Measurements from ENCODE around the gene LIF.

Gene LIF

GRCh38 chr22:30250039-30250565, 3.5 kb upstream of the LIF start:
- TF ChIP-seq TOX (CRISPR knock-in tag; IDR thresholded peaks at IDR 0.05; ENCODE audit: borderline replicate concordance) = no peak
- TF ChIP-seq, protein P1, sequence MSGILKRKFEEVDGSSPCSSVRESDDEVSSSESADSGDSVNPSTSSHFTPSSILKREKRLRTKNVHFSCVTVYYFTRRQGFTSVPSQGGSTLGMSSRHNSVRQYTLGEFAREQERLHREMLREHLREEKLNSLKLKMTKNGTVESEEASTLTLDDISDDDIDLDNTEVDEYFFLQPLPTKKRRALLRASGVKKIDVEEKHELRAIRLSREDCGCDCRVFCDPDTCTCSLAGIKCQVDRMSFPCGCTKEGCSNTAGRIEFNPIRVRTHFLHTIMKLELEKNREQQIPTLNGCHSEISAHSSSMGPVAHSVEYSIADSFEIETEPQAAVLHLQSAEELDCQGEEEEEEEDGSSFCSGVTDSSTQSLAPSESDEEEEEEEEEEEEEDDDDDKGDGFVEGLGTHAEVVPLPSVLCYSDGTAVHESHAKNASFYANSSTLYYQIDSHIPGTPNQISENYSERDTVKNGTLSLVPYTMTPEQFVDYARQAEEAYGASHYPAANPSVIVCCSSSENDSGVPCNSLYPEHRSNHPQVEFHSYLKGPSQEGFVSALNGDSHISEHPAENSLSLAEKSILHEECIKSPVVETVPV (CRISPR knock-in tag; IDR thresholded peaks at IDR 0.05) = no peak
- TF ChIP-seq GLIS3 (CRISPR knock-in tag; IDR thresholded peaks at IDR 0.05) = no peak
- TF ChIP-seq, protein P2, sequence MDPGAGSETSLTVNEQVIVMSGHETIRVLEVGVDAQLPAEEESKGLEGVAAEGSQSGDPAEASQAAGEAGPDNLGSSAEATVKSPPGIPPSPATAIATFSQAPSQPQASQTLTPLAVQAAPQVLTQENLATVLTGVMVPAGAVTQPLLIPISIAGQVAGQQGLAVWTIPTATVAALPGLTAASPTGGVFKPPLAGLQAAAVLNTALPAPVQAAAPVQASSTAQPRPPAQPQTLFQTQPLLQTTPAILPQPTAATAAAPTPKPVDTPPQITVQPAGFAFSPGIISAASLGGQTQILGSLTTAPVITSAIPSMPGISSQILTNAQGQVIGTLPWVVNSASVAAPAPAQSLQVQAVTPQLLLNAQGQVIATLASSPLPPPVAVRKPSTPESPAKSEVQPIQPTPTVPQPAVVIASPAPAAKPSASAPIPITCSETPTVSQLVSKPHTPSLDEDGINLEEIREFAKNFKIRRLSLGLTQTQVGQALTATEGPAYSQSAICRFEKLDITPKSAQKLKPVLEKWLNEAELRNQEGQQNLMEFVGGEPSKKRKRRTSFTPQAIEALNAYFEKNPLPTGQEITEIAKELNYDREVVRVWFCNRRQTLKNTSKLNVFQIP (CRISPR knock-in tag; IDR thresholded peaks at IDR 0.05; ENCODE audit: borderline replicate concordance, low read depth) = no peak
- TF ChIP-seq ZFP30 (CRISPR knock-in tag; IDR thresholded peaks at IDR 0.05) = no peak
- TF ChIP-seq CSDC2 (CRISPR knock-in tag; IDR thresholded peaks at IDR 0.05) = no peak
- no peak for TF ChIP-seq ARNTL (CRISPR knock-in tag; IDR thresholded peaks at IDR 0.05; ENCODE audit: borderline replicate concordance, low read depth)
- TF ChIP-seq ZNF565 (CRISPR knock-in tag; conservative IDR thresholded peaks at IDR 0.05; ENCODE audit: low read depth) = no peak
- TF ChIP-seq TCF4 (CRISPR knock-in tag; IDR thresholded peaks at IDR 0.05; ENCODE audit: borderline replicate concordance) = no peak
- no peak for TF ChIP-seq ISL1 (CRISPR knock-in tag; IDR thresholded peaks at IDR 0.05)
- no peak for TF ChIP-seq ZNF70 (CRISPR knock-in tag; IDR thresholded peaks at IDR 0.05)
- no peak for TF ChIP-seq PPARA (CRISPR knock-in tag; IDR thresholded peaks at IDR 0.05; ENCODE audit: borderline replicate concordance)
- TF ChIP-seq CREB5 (CRISPR knock-in tag; IDR thresholded peaks at IDR 0.05; ENCODE audit: low read depth) = no peak
- TF ChIP-seq PATZ1 (CRISPR knock-in tag; IDR thresholded peaks at IDR 0.05; ENCODE audit: borderline replicate concordance) = no peak
- ATAC-seq = no peak

- ATAC-seq = no peak
- no peak for TF ChIP-seq GLIS3 (CRISPR knock-in tag; IDR thresholded peaks at IDR 0.05)
- TF ChIP-seq RARB (CRISPR knock-in tag; IDR thresholded peaks at IDR 0.05) = no peak
- no peak for TF ChIP-seq ZC3H10 (CRISPR knock-in tag; IDR thresholded peaks at IDR 0.05)
- no peak for TF ChIP-seq CSDC2 (CRISPR knock-in tag; IDR thresholded peaks at IDR 0.05)
- TF ChIP-seq PATZ1 (CRISPR knock-in tag; IDR thresholded peaks at IDR 0.05; ENCODE audit: borderline replicate concordance) = no peak
- TF ChIP-seq OSR1 (CRISPR knock-in tag; IDR thresholded peaks at IDR 0.05) = no peak
- TF ChIP-seq ZNF565 (CRISPR knock-in tag; conservative IDR thresholded peaks at IDR 0.05; ENCODE audit: low read depth) = no peak
- TF ChIP-seq, protein P3, sequence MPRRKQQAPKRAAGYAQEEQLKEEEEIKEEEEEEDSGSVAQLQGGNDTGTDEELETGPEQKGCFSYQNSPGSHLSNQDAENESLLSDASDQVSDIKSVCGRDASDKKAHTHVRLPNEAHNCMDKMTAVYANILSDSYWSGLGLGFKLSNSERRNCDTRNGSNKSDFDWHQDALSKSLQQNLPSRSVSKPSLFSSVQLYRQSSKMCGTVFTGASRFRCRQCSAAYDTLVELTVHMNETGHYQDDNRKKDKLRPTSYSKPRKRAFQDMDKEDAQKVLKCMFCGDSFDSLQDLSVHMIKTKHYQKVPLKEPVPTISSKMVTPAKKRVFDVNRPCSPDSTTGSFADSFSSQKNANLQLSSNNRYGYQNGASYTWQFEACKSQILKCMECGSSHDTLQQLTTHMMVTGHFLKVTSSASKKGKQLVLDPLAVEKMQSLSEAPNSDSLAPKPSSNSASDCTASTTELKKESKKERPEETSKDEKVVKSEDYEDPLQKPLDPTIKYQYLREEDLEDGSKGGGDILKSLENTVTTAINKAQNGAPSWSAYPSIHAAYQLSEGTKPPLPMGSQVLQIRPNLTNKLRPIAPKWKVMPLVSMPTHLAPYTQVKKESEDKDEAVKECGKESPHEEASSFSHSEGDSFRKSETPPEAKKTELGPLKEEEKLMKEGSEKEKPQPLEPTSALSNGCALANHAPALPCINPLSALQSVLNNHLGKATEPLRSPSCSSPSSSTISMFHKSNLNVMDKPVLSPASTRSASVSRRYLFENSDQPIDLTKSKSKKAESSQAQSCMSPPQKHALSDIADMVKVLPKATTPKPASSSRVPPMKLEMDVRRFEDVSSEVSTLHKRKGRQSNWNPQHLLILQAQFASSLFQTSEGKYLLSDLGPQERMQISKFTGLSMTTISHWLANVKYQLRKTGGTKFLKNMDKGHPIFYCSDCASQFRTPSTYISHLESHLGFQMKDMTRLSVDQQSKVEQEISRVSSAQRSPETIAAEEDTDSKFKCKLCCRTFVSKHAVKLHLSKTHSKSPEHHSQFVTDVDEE (CRISPR knock-in tag; IDR thresholded peaks at IDR 0.05) = no peak
- no peak for TF ChIP-seq ISL1 (CRISPR knock-in tag; IDR thresholded peaks at IDR 0.05)
- TF ChIP-seq BACH2 (CRISPR knock-in tag; IDR thresholded peaks at IDR 0.05; ENCODE audit: borderline replicate concordance) = no peak
- TF ChIP-seq TOX (CRISPR knock-in tag; IDR thresholded peaks at IDR 0.05; ENCODE audit: borderline replicate concordance) = no peak
- TF ChIP-seq, protein P2 (CRISPR knock-in tag; IDR thresholded peaks at IDR 0.05; ENCODE audit: borderline replicate concordance, low read depth) = no peak
- no peak for TF ChIP-seq ZNF8 (CRISPR knock-in tag; IDR thresholded peaks at IDR 0.05)
- no peak for TF ChIP-seq ZNF70 (CRISPR knock-in tag; IDR thresholded peaks at IDR 0.05)
- no peak for TF ChIP-seq CREB5 (CRISPR knock-in tag; IDR thresholded peaks at IDR 0.05; ENCODE audit: low read depth)
- TF ChIP-seq, protein P1 (CRISPR knock-in tag; IDR thresholded peaks at IDR 0.05) = no peak
These were observed 2.8 kb upstream of the LIF start for GRCh38 chr22:30249049-30250038.

All from SK-N-SH treated with all-trans-retinoic acid at 6 μM for 48 hours (cell line).